Measurements from ENCODE around the gene CHL1.
A peak's percentile ranks its signal among the peaks of the same experiment; 100 is the strongest.

Gene CHL1

DNA sequence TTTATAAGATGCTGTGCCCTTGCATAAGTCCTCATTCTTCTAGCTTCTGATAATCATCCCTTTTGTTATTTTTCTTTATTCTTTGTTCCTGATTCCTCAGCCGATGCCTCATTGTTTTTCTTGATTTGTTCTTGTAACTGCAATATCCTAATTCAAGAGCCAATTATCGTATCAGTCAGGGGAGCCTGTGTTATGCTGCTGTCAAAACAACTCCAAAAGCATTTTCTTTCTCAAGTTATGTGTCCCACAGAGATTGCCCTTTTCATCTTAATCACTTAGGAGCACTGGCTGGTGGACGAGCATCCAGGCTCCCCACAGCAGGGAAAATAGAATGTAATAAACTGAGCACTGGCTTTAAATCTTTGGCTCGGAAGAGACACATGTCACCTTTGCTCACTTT, 207.3 kb downstream of the CHL1 start:
- DNase-seq (ENCODE audit: low read depth, low spot score) = no peak
- in situ Hi-C loops (cut with HindIII; ENCODE audit: low sequenced_read_pairs) = no loop called here
- TF ChIP-seq, protein P1, sequence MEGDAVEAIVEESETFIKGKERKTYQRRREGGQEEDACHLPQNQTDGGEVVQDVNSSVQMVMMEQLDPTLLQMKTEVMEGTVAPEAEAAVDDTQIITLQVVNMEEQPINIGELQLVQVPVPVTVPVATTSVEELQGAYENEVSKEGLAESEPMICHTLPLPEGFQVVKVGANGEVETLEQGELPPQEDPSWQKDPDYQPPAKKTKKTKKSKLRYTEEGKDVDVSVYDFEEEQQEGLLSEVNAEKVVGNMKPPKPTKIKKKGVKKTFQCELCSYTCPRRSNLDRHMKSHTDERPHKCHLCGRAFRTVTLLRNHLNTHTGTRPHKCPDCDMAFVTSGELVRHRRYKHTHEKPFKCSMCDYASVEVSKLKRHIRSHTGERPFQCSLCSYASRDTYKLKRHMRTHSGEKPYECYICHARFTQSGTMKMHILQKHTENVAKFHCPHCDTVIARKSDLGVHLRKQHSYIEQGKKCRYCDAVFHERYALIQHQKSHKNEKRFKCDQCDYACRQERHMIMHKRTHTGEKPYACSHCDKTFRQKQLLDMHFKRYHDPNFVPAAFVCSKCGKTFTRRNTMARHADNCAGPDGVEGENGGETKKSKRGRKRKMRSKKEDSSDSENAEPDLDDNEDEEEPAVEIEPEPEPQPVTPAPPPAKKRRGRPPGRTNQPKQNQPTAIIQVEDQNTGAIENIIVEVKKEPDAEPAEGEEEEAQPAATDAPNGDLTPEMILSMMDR (IDR thresholded peaks at IDR 0.05; ENCODE audit: low read depth, low read length) = no peak
- H3K4me3 ChIP-seq (ENCODE audit: low read depth, low read length) = no peak overlapping the region

DNA sequence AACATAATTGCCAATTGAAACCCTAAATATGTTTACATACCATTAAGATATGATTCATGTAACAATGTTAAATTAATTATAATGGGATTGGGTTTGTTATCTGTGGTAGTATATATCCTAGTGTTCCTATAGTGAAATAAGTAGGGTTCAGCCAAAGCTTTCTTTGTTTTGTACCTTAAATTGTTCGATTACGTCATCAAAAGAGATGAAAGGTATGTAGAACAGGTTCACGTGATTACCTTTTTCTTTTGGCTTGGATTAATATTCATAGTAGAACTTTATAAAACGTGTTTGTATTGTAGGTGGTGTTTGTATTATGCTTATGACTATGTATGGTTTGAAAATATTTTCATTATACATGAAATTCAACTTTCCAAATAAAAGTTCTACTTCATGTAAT, 212.4 kb downstream of the CHL1 start:
- no peak overlapping the region for H3K4me3 ChIP-seq (ENCODE audit: low read depth, low read length)
- TF ChIP-seq, protein P1 (IDR thresholded peaks at IDR 0.05; ENCODE audit: low read depth, low read length) = no peak
- in situ Hi-C loops (cut with HindIII; ENCODE audit: low sequenced_read_pairs) = no loop called here
- DNase-seq (ENCODE audit: low read depth, low spot score) = no peak

DNA sequence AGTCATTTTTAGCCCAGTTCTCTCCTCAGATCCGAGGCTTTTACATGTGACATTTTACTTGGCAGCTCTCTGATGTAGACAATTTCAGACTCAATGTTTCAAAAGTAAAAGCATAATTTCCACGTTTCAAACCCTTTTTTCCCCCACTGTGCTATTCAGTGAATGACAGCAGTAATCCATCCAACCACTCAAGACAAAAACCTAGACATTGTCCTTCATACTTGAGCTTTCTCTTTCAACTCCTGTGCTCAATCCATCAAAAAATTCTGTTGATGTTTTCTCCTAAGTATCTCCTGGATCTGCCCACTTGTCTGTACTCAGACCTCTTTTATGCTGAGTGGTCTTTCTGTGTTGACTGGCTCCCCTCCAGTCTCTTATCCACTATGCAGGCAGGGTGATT, 214.7 kb downstream of the CHL1 start:
- TF ChIP-seq, protein P1 (IDR thresholded peaks at IDR 0.05; ENCODE audit: low read depth, low read length) = no peak
- no peak overlapping the region for H3K4me3 ChIP-seq (ENCODE audit: low read depth, low read length)
- in situ Hi-C loops (cut with HindIII; ENCODE audit: low sequenced_read_pairs) = no loop called here
- no peak for DNase-seq (ENCODE audit: low read depth, low spot score)

DNA sequence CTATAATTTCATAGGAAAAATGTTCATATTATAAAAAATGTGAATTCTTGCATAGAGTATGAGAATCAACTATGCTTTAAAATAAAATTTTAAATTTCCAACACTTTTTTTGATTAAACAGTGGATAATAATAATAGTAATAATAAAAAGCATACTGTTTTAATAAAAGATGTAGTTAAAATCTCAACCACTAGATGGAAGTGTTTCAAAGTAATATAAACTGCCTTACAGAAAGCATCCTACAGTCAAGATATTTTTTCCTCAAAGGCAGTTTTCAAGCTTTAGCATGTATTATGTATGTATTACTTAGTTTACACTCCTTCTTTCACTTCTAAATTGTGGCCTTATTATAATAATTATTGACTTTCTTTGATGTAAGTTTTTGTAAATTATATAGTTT, 217.5 kb downstream of the CHL1 start:
- TF ChIP-seq, protein P1 (IDR thresholded peaks at IDR 0.05; ENCODE audit: low read depth, low read length) = peak; percentile 24
- peak; percentile 10 for DNase-seq (ENCODE audit: low read depth, low spot score)
- no peak overlapping the region for H3K4me3 ChIP-seq (ENCODE audit: low read depth, low read length)
- in situ Hi-C loops (cut with HindIII; ENCODE audit: low sequenced_read_pairs) = no loop called here

DNA sequence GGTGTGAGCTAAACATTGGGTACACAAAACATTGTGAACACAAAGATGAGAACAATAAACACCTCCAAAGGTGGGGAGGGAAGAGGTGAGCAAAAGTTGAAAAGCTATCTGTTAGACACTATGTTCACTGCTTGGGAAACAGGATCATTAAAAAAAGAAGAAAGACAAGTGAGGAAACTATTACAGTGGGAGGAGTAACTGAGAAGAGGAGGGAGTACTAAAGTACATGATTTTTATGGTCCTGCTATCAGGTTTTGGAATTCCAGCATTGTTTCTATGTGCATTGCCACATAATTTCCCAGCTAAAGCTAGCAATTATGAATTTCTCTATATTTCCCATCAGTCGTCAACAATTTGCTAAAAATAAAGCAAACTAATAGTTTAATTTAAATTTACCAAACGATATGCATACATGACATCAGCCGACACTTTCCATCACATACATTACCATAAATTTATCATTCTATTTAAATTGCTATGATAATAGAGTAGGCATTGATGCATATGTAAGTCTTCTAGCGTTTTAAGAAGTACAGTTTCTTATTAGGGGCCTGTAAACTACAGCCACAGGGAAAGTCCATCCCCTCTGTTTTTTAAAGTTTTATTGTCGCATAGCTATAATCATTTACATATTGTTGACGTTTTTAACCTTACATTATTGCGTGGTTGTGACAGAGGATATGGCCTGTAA, 221.8 kb downstream of the CHL1 start:
- TF ChIP-seq, protein P1 (IDR thresholded peaks at IDR 0.05; ENCODE audit: low read depth, low read length) = no peak
- H3K4me3 ChIP-seq (ENCODE audit: low read depth, low read length) = no peak overlapping the region
- DNase-seq (ENCODE audit: low read depth, low spot score) = no peak
- in situ Hi-C loops (cut with HindIII; ENCODE audit: low sequenced_read_pairs) = no loop called here

DNA sequence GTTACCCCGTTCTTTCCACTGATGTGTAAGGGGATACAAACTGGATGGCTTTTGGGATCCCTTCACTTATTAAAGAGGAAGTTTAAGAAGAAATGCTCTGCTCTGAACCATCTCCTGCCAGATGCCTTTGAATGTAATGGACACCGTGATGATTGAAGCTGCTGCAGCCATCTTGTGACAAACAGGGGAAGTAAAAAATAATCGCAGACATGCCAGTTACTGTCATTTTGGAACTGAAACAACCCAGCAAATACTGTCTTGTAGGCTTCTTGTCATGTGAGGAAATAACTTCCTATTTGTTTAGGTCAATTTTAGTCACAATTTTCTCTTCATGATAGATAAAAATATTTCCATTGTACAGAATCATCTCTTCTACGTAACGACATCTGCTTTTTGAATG, 224.0 kb downstream of the CHL1 start:
- H3K4me3 ChIP-seq (ENCODE audit: low read depth, low read length) = no peak overlapping the region
- in situ Hi-C loops (cut with HindIII; ENCODE audit: low sequenced_read_pairs) = no loop called here
- TF ChIP-seq, protein P1 (IDR thresholded peaks at IDR 0.05; ENCODE audit: low read depth, low read length) = no peak
- no peak for DNase-seq (ENCODE audit: low read depth, low spot score)
